K562 (cell line): ENCODE data around the gene CD300H. TPM values are rescaled to one million over a fixed set of nuclear protein-coding genes. Genes with fewer than 3 reads are reported as not detected.

Experiments
- ATAC-seq: fragments of 200-7000 bp; cut with Tn5 transposase; 3 replicates; pipeline ENCODE4 v1.9.1; 2020; ENCODE audit warnings: moderate library complexity
- BruUV-seq: library from RNA; stranded (reverse); fragments of 400-500 nt; replicated peaks from 2 replicates; lab custom pipeline; 2021; lab: Mats Ljungman, UMichigan
- CTCF ChIA-PET: fragments of 300-600 bp; formaldehyde crosslinking; extraction: SDS; loops from one replicate; lab custom pipeline; 2021; ENCODE audit warnings: low intra/inter-chr PET ratio; lab: Yijun Ruan, JAX
- POLR2A ChIA-PET: fragments of 300-600, 350-650 bp; sonication (Branson Sonifier 250); formaldehyde crosslinking; extraction: SDS; loops from one replicate; lab custom pipeline; 2021; ENCODE audit warnings: antibody characterized with exemption, inconsistent platforms; lab: Yijun Ruan, JAX
- DNase-seq, 4 experiments: peaks; one replicate each; pipeline versions ENCODE4 v3.0.0 to v3.0.0-alpha.2; 2011 to 2018; ENCODE audit warnings: low spot score in 3 of 4, mixed read lengths in 3 of 4; ENCODE audit errors: extremely low read depth in 1 of 4
- FAIRE-seq: peaks from 2 replicates; lab custom pipeline; 2011; peaks lifted over from hg19 to GRCh38; lab: Jason Lieb, UNC
- H2AFZ ChIP-seq: 2 replicates; pipeline ENCODE4 v1.6.0; 2011; ENCODE audit warnings: low read depth, low read length, control low read depth, inconsistent platforms
- H3K27ac ChIP-seq: fragments of 200-600 bp; 3 replicates; pipeline ENCODE4 v1.8.0; 2011; ENCODE audit warnings: low read depth, mild to moderate bottlenecking, control low read depth, inconsistent platforms, low read length, moderate library complexity, mixed read lengths; ENCODE audit errors: extremely low read depth
- H3K27me3 ChIP-seq, 2 experiments: fragments of 300-600 bp in 1 of 2; 2 replicates in 1 of 2; 3 replicates in 1 of 2; pipeline versions ENCODE4 v1.6.0 to v1.8.0; 2011; ENCODE audit warnings: inconsistent platforms in 2 of 2, low read length in 2 of 2, mild to moderate bottlenecking in 1 of 2, mixed read lengths in 1 of 2, moderate library complexity in 1 of 2; ENCODE audit not compliant: control insufficient read depth in 2 of 2, insufficient read depth in 2 of 2
- H3K36me3 ChIP-seq: fragments of 300-600 bp; 3 replicates; pipeline ENCODE4 v1.8.0; 2011; ENCODE audit warnings: mild to moderate bottlenecking, low read length, inconsistent platforms; ENCODE audit not compliant: control insufficient read depth, insufficient read depth
- H3K4me1 ChIP-seq, 2 experiments: fragments of 200-600 bp in 1 of 2; replicated peaks in 1 of 2; 2 replicates in 1 of 2; 3 replicates in 1 of 2; pipeline versions ENCODE4 v1.5.1 to v1.8.0; 2011; ENCODE audit warnings: inconsistent platforms in 2 of 2, low read length in 2 of 2, mild to moderate bottlenecking in 1 of 2, mixed read lengths in 1 of 2, moderate library complexity in 1 of 2; ENCODE audit not compliant: control insufficient read depth in 2 of 2, insufficient read depth in 2 of 2
- H3K4me2 ChIP-seq: 2 replicates; pipeline ENCODE4 v1.6.1; 2011; ENCODE audit warnings: low read length, control low read depth, inconsistent platforms, mixed read lengths; ENCODE audit not compliant: insufficient read depth
- H3K4me3 ChIP-seq: fragments of 200-600 bp; sonication (generic), shearing (Covaris generic); 2 replicates; pipeline ENCODE4 v1.5.1; 2016; ENCODE audit warnings: control low read depth, inconsistent platforms
- H3K79me2 ChIP-seq: fragments of 200-600 bp; 3 replicates; pipeline ENCODE4 v1.8.0; 2011; ENCODE audit warnings: low read length, inconsistent platforms; ENCODE audit not compliant: control insufficient read depth, insufficient read depth
- H3K9ac ChIP-seq, 2 experiments: 2 replicates each; pipeline versions ENCODE4 v1.6.0 to v1.6.1; 2011; ENCODE audit warnings: low read depth in 2 of 2, low read length in 2 of 2, control low read depth in 1 of 2, inconsistent platforms in 1 of 2, mild to moderate bottlenecking in 1 of 2, mixed read lengths in 1 of 2; ENCODE audit not compliant: insufficient read depth in 1 of 2
- H3K9me1 ChIP-seq: one replicate; pipeline ENCODE4 v1.6.0; 2011; ENCODE audit warnings: inconsistent platforms, mild to moderate bottlenecking, low read length, moderate library complexity; ENCODE audit not compliant: control insufficient read depth, insufficient read depth
- H3K9me3 ChIP-seq: replicated peaks from 2 replicates; pipeline ENCODE4 v1.5.1; 2011; ENCODE audit warnings: low read depth, low read length, inconsistent platforms; ENCODE audit not compliant: control insufficient read depth, insufficient read depth
- H4K20me1 ChIP-seq: replicated peaks from 2 replicates; pipeline ENCODE4 v1.6.1; 2011; ENCODE audit warnings: low read length, inconsistent platforms, mixed read lengths; ENCODE audit not compliant: control insufficient read depth, insufficient read depth
- ARHGAP35 ChIP-seq: fragments of 450-650 bp; IDR thresholded peaks from 2 replicates; pipeline ENCODE4 v1.6.1; 2018; ENCODE audit not compliant: partially characterized antibody
- KDM4B ChIP-seq, 2 experiments: fragments of 450-650 bp in 1 of 2; sonication (generic) in 1 of 2; IDR thresholded peaks; 2 replicates each; pipeline ENCODE4 v1.6.1; 2016 to 2017; ENCODE audit warnings: borderline replicate concordance in 2 of 2, antibody characterized with exemption in 1 of 2, low read depth in 1 of 2, mild to moderate bottlenecking in 1 of 2
- MLX ChIP-seq, 2 experiments: fragments of 450-650 bp in 1 of 2; sonication (generic) in 1 of 2; formaldehyde crosslinking; conservative IDR thresholded peaks; 2 replicates each; pipeline versions ENCODE4 v1.4.0 to v1.8.1; 2020 to 2022; ENCODE audit warnings: mild to moderate bottlenecking in 1 of 2, missing genetic modification reagents in 1 of 2
- NR2C2 ChIP-seq, 2 experiments: fragments of 200-800 bp in 1 of 2; sonication (Bioruptor generic) in 1 of 2; sonication (generic) in 1 of 2; formaldehyde crosslinking in 1 of 2; IDR thresholded peaks; 2 replicates each; pipeline versions ENCODE4 v1.6.1 to v1.8.0; 2016 to 2022; ENCODE audit warnings: mild to moderate bottlenecking in 1 of 2, missing compliant biosample characterization in 1 of 2, missing genetic modification characterization in 1 of 2, missing genetic modification reagents in 1 of 2
- PHB2 ChIP-seq: fragments of 450-650 bp; IDR thresholded peaks from 2 replicates; pipeline ENCODE4 v1.6.1; 2017; ENCODE audit warnings: low read depth
- THRA ChIP-seq: fragments of 450-650 bp; IDR thresholded peaks from 2 replicates; pipeline ENCODE4 v1.6.1; 2017; ENCODE audit warnings: mild to moderate bottlenecking, moderate library complexity
- THRAP3 ChIP-seq: fragments of 450-650 bp; IDR thresholded peaks from 2 replicates; pipeline ENCODE4 v1.6.1; 2016; ENCODE audit warnings: mild to moderate bottlenecking, inconsistent platforms, borderline replicate concordance
- ZHX1 ChIP-seq: fragments of 150-350 bp; conservative IDR thresholded peaks from 2 replicates; pipeline ENCODE4 v1.6.1; 2014; ENCODE audit warnings: low read length
- ZNF518B ChIP-seq: fragments of 250-450 bp; sonication (Bioruptor Pico); IDR thresholded peaks from 2 replicates; pipeline ENCODE4 v1.5.0; 2021; ENCODE audit warnings: mild to moderate bottlenecking, moderate library complexity
- WGBS: fragments of 100-300 bp; shearing (Covaris generic); methylation state at CpG from one replicate; pipeline ENCODE4 v1.1.6; 2016; ENCODE audit warnings: low coverage, mixed read lengths; ENCODE audit not compliant: insufficient coverage; ENCODE audit errors: missing lambda C conversion rate; 5-methylcytosine and 5-hydroxymethylcytosine counted together
- in situ Hi-C: fragments of 300-500 bp; cut with MboI; formaldehyde crosslinking; loops from 4 replicates; pipeline ENCODE4 v1.15.0; 2018; ENCODE audit warnings: inconsistent platforms, mixed read lengths
- intact Hi-C: fragments of 100-400 bp; cut with micrococcal nuclease; formaldehyde crosslinking; loops from 2 replicates; pipeline ENCODE4 v1.14.2; 2022
- polyA plus RNA-seq, 8 experiments: library from polyadenylated mRNA; depleted of rRNA in 4 of 8; stranded (reverse) in 5 of 8; unstranded in 3 of 8; fragments of >200 nt; fragmentation: Nextera tagmentation in 2 of 8; fragmentation: Illumina TruSeq in 1 of 8; extraction: Ambion mirVana in 2 of 8; extraction: Trizol in 1 of 8; gene quantifications; 2 replicates each; pipeline versions ENCODE4 v1.2.1 to v1.2.3, GENCODE V29; 2011 to 2014; ENCODE audit warnings: inconsistent platforms in 1 of 8, missing spikeins in 1 of 8
- total RNA-seq, 7 experiments: library from RNA; depleted of rRNA in 6 of 7; stranded (reverse); fragments of >200 nt in 6 of 7; fragmentation: Illumina TruSeq in 2 of 7; extraction: Trizol in 2 of 7; gene quantifications; 2 replicates each; pipeline versions ENCODE4 v1.2.1 to v1.2.3, GENCODE V29; 2011 to 2021; ENCODE audit warnings: low replicate concordance in 1 of 7

The CD300H gene
- total and polyA plus RNA-seq, 9 of the 15 experiments (the other 6 are each of a cell fraction or from before 2014, with no cell fraction given), result not detected

GRCh38 chr17:74547264-74547663, 20.0 kb downstream of the CD300H start:
- in situ Hi-C loops (no loop called here), intact Hi-C loops (no loop called here)
- Histone ChIP-seq H3K27ac (no peak overlapping the region), H3K27me3 (peaks cover 3 to 89% of the 10 kb centered on the region in 2 experiments; a peak in 4 of 5 replicates), H2AFZ (no peak overlapping the region), H3K9me3 (no peaks in the 10 kb centered on the region), H3K4me3 (no peak overlapping the region), H3K4me2 (no peak overlapping the region), H3K4me1 (peaks cover 0 to 3% of the 10 kb centered on the region in 2 experiments; a peak in 1 of 5 replicates), H3K9ac (no peak overlapping the region), H3K79me2 (no peaks in the 10 kb centered on the region), H3K36me3 (no peaks in the 10 kb centered on the region), H4K20me1 (no peaks in the 10 kb centered on the region; the same call in 1 of the 2 replicates), H3K9me1 (no peaks in the 10 kb centered on the region)
- ChIA-PET CTCF (no interaction called here), POLR2A (no interaction called here)
- no TSS peak for BruUV-seq
- 5% methylated on average over 7 of the region's 7 CpGs for WGBS
- no peak for FAIRE-seq
- no peak for ATAC-seq
- no peak for TF ChIP-seq ARHGAP35
- TF ChIP-seq MLX (CRISPR knock-in tag; conservative IDR thresholded peaks at IDR 0.05), result no peak
- TF ChIP-seq KDM4B (IDR thresholded peaks at IDR 0.05; ENCODE audit: borderline replicate concordance in 2 of 2, low read depth in 1 of 2), result no peak
- TF ChIP-seq THRA, result no peak
- no peak for TF ChIP-seq ZNF518B (CRISPR knock-in tag)
- TF ChIP-seq PHB2, result no peak
- no peak for TF ChIP-seq ZHX1
- TF ChIP-seq NR2C2 (CRISPR knock-in tag; IDR thresholded peaks at IDR 0.05), result no peak
- TF ChIP-seq NR2C2 (tag; IDR thresholded peaks at IDR 0.05), result no peak
- TF ChIP-seq THRAP3, result no peak
- DNase-seq, result no peak
